CMK (cell line): Measurements from ENCODE around the gene CCDC182.
A peak's percentile ranks its signal among the peaks of the same experiment; 100 is the strongest.

ENCODE experiments used
- DNase-seq: peaks from one replicate; pipeline ENCODE4 v3.0.0-alpha.2; 2010; ENCODE audit warnings: low read depth

The CCDC182 gene

DNA sequence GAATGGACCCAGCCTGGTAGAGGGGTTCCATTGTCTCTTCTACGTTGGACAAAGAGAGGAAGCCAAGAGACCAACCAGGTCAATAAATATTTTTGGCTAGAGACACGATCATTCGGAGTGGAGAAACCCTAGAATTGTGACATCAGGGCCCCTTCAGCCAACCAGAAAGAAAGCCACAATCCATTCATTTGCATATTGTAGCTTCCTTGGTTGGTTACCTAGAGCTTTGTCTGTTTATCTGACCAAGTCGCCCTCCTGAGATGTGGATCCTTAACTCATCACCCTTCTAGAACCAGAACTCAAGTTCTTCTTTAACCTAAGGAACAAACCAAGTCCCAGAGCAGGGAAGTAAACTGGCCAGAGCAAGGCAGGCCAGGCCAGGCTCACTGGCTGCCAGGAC, at the start of gene CCDC182:
CCDC182 (minus strand) TSS at position 58 of the 400 bp plus-strand sequence; CDS start at position 31, 27 bp downstream.
- no peak for DNase-seq

DNA sequence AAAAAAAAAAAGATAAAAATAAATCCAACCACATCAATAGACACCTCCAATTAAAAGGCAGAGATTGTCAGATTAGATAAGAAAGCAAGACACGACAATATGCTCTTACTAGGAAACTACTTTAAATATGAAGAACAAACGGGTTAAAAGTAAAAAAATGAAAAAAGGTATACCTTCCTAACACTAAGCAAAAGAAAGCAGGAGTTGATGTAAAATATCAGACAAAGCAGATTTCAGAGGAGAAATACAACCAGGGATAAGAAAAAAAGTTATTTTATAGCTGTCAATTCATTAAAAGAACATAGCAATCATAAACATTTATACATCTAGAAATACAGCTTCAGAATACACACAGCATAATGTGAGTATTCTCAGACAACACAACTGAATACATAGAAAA, 49.7 kb upstream of the CCDC182 start:
- no peak for DNase-seq

DNA sequence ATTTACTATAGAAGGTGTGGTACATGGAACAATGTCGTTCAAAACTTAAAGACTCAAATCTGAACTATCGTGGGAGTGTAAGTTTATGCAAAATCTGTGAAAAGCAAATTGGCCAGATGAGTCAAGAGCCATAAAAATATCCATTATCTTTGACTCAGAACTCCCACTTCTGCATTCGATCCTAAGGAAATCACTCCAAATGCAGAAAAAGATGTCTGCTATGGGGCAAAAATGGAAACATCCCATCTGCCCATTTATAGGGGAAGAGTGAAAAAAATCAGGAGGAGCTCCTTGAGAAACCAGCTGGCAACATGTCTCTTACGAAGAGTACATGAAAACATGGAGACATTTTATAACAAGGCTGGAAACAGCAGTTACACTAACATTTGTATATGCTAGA, 43.6 kb upstream of the CCDC182 start:
- DNase-seq, result no peak

DNA sequence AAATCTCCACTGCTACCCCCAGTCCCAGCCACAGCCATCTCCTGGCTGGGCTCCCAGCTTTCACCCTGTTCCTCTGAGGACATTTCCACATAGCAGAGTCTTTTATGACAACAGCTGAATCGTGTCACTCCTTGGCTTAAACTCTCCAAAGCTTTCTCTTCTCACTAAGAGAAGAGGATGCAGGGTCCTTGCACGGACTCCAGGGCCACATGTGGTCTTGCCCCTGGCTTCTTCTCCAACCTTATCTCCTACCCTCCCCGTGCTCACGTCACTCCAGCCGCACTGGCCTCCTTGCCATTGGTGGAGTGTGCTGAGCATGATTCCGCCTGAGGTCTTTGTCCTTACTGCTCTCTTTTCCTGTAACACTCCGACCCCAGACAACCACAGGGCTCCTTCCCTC, 39.9 kb upstream of the CCDC182 start:
- no peak for DNase-seq

DNA sequence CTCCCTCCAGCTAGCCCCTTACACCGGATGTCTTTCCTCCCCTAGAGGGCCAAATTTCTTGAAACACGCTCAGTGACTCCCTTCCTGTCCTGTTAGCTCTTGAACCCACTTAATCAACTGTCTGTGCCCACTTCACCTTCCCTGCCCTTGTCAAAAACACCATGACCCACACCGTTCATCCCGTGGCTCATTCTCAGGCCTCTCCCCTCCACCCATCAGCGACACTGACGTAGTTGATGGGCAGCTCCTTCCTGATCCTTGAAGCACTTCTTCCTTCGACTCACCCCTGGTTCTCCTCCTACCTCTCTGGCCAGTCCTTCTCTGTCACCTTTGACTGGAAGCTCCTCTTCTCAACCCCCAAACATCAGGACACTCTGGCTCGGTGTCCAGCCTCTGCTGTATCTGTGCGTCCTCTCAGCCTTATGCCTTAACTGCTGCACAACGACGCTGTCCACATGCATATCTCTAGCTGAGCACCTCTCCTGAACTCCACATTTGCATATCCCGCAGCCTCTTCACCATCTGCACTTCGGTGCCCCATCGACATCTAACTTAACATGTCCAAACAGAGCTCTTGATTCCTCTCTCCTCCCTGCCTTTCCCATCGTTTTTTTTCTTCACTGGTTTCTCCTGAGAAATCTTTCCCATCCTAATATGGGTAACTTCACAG, 39.3 kb upstream of the CCDC182 start:
- DNase-seq, result peak; percentile 22

DNA sequence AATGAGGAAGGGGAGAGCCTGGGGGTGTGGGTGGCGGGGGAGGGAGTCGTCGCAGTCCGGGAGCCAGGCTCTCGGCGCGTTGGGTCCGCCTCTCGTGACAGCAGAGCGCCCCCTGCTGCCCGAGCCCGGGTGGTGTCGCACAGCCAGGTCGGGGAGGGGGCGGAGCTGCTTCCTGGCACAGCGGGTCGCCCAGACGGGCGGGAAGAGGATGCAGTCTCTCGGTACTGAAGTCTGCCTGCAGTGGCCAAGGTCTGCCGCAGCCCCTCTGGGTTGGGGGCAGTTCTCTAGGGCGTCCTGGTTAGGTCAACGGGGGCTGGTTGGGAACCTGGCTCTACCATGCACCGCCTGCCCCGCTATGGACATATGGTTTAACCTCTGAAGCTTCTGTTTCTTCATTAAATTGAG, 38.2 kb upstream of the CCDC182 start:
- peak; percentile 64 for DNase-seq

DNA sequence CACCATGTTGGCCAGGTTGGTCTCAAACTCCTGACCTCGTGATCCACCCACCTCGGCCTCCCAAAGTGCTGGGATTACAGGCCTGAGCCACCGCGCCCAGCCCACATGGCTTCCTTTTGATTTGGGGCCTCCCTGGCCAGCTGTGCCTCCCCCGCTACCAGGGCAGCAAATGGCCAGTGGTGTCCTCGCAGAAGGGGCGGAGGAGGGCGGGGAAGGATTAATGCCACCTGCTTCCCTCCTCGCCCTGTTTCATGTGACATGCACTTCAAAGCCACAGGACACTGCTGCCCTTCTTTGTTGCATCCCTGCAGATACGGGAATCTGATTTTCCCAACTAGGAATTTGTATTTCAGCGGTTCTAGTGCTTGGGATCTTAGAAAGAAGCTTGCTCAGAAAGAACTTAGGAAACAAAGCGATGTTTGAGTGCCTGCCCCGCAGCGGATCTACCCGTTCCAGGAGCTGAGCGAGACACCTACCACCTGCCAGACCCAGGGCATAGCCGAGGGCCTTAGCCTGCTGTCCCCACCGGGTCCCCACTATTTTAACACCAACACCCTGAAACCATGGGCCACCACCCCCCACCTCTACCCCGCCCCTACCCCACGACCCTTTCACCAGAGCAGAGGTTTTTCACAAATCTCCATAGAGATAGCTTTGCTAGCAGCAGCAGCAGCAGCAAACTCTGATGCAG, 37.7 kb upstream of the CCDC182 start:
- DNase-seq, result no peak

DNA sequence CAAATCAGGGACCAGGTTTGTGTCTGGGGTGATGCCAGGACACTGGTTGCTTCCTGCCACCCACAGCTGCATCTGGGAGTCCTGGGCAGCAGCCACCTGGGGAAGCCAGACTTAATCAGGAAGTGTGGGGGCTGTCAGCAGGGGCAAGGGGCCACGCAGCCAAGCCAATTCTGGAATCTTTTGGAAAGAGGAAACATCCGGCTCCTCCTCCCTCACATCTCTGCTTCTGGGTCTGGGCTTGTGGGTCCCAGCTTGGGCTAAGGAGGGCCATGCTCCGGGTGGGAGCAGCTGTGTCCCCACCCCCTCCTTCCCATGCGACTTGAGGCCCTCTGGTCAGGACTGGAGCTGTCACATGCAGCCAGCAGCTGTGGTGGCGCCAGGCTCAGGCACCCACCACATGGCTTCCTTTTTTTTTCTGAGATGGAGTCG, 37.0 kb upstream of the CCDC182 start:
- DNase-seq, result no peak

DNA sequence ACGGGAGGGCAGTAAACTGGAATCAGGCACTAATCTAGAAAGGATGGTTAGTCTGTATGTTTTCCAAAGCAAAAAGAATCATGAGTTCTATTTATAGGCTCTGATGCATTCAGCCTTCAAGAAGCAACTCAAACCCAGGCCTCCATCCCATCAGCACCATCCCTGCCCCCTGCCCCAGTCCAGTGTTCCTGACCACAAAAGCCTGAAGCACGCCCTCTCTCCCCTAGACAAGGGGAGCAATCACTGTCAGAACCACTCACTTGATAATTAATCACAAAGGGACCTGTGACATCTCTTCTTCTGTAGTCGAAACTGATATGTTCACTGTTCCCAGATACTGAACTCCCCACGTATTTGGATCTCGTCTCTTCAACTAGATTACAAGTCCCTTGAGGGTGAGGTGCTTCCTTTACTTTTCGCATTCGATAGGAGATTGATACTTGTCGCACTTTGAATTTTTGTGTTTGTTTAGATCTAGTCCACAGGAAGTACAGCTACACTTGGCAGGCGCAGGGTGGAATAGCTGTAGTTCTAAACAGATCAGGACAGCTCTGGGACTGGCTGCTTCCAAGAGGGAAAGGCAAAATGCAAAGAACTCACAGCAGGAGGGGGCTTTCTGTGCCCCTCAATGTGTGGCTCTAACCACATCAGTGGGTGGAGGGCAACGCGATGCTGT, 36.4 kb upstream of the CCDC182 start:
- DNase-seq, result no peak

DNA sequence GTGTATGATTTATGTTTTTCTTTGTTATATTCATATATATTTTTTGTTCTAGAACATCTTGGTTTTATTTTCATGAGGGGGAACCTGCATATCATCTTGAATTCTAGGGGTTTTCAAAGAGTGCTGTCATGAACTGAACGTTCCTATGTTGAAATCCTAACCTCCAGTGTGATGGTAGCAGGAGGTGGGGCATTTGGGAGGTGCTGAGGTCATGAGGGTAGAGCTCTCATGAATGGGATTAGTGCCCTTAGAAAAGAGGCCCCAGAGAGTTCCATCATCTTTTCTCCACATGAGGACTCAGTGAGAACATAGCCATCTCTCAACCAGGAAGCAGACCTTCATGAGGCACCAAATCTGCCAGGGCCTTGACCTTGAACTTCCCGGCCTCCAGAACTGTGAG, 34.6 kb upstream of the CCDC182 start:
- DNase-seq, result no peak

DNA sequence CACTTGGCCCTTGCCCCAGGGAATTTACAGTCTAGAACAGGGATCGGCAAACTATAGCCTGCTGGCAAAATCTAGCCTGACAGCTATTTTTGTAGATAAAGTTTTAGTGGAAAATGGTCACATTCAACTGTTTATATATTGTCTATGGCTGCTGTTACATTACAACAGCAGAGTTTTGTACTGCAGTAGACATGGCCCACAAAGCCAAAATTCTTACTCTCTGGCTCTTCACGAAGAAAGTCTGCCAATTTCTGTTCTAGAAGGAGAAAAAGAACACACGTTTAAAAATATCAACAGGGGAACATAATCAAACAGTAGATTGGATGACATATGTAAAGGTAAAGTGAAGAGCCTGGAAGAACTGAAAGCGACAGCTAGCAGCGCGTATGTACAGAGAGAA, 33.2 kb upstream of the CCDC182 start:
- no peak for DNase-seq

DNA sequence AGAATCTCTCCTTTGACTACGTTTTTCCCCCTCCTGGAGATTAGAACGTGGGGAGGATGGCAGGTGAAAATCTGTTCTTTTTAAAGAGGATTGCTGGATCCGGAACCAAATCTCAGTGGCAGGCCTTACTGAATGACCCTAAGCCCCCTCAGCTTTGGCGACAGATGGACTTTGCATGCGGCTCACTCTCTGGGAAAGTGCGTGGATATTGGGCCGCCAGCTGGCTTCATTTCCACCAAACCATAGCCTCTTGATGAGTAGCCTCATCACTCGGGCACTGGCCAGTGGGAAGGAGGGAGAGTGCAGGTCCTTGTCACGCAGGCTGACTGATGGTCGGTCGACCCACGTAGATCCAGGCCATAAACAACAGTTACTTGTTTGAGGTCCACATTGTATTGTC, 31.3 kb upstream of the CCDC182 start:
- DNase-seq, result no peak

DNA sequence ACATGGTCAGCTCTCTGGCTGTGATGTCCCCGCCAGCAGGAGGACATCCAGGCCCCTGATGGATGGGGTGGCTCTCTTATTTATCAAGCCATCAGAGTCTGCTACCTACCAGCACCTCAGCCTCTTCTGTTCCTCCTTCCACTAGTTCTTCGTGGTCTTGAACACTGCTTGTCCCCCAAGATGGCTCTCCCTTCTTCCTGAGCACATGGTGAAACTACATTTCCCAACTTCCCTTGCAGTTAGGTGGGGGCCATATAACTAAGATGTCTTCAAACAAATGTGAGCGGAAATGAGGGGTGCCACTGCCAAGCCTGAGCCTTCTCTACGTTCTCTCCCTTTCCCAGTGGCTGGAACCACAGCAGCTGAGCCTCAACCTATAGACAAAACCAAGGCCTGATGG, 29.8 kb upstream of the CCDC182 start:
- no peak for DNase-seq

DNA sequence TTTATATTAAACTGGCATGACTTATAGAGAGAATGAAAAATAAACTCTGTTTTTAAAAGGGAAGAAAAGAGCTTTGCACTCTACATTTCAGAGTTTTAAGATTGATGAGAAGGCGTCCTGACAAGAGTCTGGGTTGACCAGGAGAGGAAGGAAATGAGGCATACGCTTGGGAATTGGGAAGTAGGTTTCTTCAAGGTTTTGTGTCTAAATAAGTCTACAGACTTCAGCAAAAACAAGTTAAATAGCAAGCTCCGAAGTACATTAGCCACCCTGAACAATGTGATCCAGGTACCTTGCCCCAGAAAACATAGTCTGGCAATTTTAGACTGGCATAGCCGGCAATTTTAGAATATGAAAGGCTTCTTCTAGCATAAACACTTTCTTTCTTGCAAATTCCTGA, 28.5 kb upstream of the CCDC182 start:
- DNase-seq, result no peak

DNA sequence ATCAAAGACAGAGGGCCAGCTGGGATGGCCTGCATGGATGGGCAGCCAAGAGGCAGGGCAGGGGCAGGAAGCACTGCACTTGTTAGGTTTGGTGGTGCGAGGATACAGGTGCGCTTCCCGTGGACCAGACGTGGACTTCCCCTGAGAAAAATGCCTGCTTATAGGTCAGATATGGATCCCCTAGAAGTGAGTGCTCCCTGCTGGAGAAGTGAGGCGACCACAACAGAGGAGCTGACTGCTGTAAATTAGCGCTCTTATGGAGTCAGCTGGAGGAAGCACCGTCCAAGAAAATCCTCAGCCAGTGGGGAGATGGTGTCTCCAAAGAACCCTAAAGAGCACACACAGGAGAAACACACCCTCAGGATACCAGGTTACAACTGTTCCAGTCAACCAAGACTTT, 27.7 kb upstream of the CCDC182 start:
- no peak for DNase-seq

DNA sequence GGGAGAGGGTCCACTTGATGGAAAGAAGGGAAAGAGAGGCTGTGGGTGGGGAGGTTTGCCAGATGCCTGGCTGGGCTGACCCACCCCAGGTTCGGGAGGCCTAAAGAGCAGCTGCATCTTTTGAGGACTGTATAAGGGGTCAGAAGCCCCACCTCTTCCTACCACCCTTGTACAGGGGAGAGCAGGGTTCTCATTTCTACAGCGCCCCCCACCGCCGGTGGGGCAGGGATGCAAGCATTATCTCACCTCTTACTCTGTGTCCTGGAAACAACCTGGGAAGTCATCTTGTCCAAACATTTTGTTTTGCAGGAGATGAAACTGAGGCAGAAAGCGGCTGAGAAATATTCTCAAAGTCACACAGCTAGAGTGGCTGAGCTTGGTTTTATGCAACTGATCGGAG, 22.5 kb upstream of the CCDC182 start:
- DNase-seq, result no peak

DNA sequence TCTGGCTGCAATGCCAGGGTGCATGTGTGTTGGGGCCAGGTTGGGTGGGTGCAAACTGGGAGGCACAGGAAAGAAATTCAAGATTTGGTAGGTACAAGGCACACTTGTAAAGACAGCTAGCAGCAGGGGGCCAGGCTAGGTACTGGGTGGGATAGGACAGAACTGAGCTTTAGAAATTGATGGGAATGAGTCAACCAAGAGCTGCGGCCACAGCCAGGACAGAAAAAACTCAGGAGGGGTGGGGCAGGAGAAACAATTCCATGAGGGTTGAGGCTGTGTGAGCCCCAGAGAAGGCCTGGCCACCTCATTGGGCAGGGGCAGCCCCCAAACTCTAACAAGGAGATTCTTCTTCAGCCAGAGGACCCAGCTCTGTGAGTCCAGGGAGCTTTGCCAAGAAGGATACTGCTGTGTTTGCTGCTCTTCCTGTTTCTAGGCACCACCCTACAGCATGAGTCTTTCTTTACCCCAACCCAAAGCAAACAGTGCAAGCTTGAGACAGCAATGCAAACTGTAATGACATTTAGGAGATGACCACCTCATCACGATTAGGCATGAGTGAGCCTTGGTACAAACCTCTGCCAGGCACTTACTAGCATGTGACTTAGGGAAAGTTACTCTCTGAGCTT, 21.3 kb upstream of the CCDC182 start:
- DNase-seq, result no peak

DNA sequence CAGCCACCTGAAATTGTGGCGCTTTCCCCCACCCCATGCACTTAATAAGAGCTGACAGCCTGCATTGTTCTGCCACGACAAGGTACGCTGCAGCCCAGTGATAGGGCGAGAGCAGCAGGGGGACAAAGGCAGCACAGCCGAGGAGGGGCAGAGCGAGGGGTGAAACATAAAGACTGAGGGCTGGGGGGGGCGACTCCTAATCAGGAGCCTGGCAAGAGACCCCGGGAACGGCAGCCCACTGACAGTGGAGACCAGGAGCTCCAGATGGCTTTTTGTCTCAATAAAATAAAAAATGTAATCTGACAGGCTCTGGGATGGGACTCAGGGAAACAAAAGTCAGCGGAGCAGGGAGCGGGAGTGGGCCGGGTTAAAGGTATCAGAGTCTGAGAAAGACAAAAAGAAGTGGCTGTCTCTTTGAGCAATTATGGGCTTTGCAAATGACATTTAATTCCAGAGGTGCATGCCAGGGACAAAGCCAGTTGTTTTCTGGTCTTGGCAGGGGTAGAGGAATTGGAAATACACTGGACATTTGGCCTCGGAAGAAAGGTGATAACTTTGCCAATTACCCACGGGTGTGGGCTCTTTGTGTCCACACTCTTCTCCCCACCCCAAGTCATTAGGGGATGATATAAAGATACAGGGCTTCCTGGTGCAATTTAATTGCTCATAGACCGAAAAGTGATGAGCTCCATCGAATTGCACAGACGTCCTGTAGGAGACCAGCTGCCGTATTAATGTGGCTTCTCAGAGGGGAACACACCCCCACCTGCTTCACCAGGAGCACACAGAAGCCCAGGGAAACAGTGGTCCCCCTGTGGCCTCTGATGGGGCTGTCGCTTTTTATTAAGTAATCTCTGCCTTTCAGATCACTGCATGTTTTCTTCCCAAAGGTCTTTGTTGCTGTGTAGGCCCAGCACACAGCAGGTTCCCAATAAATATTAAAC, 17.6 kb upstream of the CCDC182 start:
- no peak for DNase-seq

DNA sequence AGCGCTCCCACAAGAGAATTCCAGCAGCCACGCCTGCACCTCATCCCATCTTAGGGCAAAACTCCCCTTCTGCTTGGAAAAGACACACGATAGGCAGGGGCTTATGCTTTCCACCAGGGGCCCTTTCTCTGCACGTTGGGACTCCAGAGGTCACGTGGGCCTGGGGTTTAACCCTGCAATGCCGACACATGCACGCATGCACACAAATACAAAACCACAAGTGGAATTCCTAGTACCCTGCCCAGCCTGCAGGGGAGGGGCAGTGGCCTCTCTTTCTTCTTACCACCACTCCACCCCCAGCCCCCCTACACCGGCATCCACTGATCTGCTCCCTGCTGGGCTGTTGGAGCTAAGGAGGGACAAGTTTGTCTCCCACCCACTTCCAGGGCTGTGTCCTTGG, 16.8 kb upstream of the CCDC182 start:
- DNase-seq, result no peak

DNA sequence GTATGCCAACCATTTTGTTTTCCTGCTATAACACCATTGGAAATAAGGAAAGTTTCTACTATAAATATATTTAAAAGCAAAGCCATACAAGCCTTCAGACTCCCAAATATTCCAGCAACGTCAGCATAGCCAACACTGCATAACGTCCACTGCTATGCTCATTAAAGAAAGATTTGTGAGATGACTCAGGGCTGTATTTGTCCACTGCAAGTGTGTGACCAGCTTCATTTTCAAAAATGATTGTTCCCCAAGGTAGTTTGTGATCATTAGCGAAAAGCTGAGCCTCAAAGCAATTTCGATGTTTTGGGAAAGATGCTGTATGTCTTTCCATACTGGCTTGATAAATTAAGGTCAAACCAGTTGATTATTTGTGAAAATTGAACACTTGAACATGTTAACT, 14.9 kb upstream of the CCDC182 start:
- DNase-seq, result no peak

DNA sequence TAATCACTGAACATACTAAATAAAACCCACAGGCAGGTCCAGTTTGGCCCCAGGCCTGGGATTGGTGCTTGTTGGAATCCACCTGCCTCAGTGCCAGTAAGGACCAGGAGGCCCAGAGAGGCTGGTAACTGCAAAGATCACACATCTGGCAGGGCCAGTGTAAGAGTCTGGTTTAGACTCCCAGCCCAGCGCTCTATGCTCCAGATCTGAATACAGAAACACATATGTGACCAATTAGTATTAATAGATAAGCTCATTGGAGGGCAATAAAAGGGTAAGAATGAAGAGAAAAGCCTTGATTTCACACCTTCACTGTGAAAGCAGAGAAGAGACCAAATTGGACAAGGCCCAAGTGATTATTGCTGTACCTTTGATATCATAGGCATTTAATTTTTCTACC, 13.6 kb upstream of the CCDC182 start:
- no peak for DNase-seq

DNA sequence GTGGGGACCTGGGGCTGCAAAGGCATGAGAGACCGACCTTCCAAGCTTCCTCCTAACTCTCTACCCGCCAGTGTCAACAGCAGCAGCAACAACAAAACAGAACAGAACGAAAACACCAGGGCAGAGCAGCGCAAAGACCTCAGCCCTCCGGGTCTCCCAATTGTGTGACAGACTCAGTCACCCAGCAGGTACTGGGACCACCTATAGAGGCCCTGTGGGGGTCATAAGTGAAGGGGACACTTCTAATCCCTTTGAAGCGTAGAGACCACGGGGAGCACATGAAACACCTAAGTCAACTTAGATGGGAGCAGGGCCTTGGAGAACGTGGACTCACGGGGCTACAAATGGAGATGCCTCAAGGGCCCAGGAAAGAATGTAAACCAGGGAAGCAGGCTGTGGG, 12.6 kb upstream of the CCDC182 start:
- DNase-seq, result no peak
